ENCODE data around the gene TNK2. TPM values are rescaled to one million over a fixed set of nuclear protein-coding genes. Genes with fewer than 3 reads are reported as not detected.

The TNK2 gene
- total RNA-seq, 1 donor from 2014 or later = 56.7 TPM

- no peaks in the 10 kb centered on the region for H3K9me3 ChIP-seq
- intact Hi-C loops (cut with DNase I) = no loop called here
- TF ChIP-seq CTCF (IDR thresholded peaks at IDR 0.05) = no peak
- ATAC-seq = no peak
- no peak overlapping the region for H3K27ac ChIP-seq
- no peaks in the 10 kb centered on the region for H3K27me3 ChIP-seq (ENCODE audit: low read depth)
- no peak for DNase-seq
- no peaks in the 10 kb centered on the region for H3K36me3 ChIP-seq
- no peak overlapping the region for H3K4me3 ChIP-seq
- H3K4me1 ChIP-seq = no peaks in the 10 kb centered on the region
These were observed 68.9 kb downstream of the TNK2 start for GRCh38 chr3:195839260-195840010.

GRCh38 chr3:195838714-195839113 is 69.6 kb downstream of the TNK2 start:
- Histone ChIP-seq H3K27ac (no peak overlapping the region), H3K4me3 (no peak overlapping the region), H3K27me3 (ENCODE audit: low read depth) (no peaks in the 10 kb centered on the region), H3K9me3 (no peaks in the 10 kb centered on the region), H3K36me3 (no peaks in the 10 kb centered on the region), H3K4me1 (no peaks in the 10 kb centered on the region)
- ATAC-seq (no peak), DNase-seq (no peak)
- intact Hi-C loops (cut with DNase I) = no loop called here
- TF ChIP-seq CTCF (IDR thresholded peaks at IDR 0.05) = no peak

- intact Hi-C loops (cut with DNase I) = no loop called here
- TF ChIP-seq CTCF (IDR thresholded peaks at IDR 0.05) = no peak
- Histone ChIP-seq H3K4me1 (no peaks in the 10 kb centered on the region), H3K9me3 (no peaks in the 10 kb centered on the region), H3K36me3 (no peaks in the 10 kb centered on the region), H3K27ac (no peak overlapping the region), H3K4me3 (no peak overlapping the region), H3K27me3 (ENCODE audit: low read depth) (no peaks in the 10 kb centered on the region)
- DNase-seq = no peak
- no peak for ATAC-seq
These were observed 71.7 kb downstream of the TNK2 start for GRCh38 chr3:195836476-195837135.

- no peak overlapping the region for H3K27ac ChIP-seq
- H3K27me3 ChIP-seq (ENCODE audit: low read depth) = no peaks in the 10 kb centered on the region
- no peak for TF ChIP-seq CTCF (IDR thresholded peaks at IDR 0.05)
- H3K9me3 ChIP-seq = no peaks in the 10 kb centered on the region
- intact Hi-C loops (cut with DNase I) = no loop called here
- no peak overlapping the region for H3K4me3 ChIP-seq
- DNase-seq = no peak
- no peaks in the 10 kb centered on the region for H3K36me3 ChIP-seq
- H3K4me1 ChIP-seq = no peaks in the 10 kb centered on the region
- ATAC-seq = no peak
These were observed 72.6 kb downstream of the TNK2 start for GRCh38 chr3:195835791-195836190.

- Histone ChIP-seq H3K4me3 (no peak overlapping the region), H3K36me3 (no peaks in the 10 kb centered on the region), H3K27ac (no peak overlapping the region), H3K9me3 (no peaks in the 10 kb centered on the region), H3K4me1 (no peaks in the 10 kb centered on the region), H3K27me3 (ENCODE audit: low read depth) (no peaks in the 10 kb centered on the region)
- DNase-seq (no peak), ATAC-seq (no peak)
- intact Hi-C loops (cut with DNase I) = no loop called here
- no peak for TF ChIP-seq CTCF (IDR thresholded peaks at IDR 0.05)
These were observed 73.4 kb downstream of the TNK2 start for GRCh38 chr3:195834675-195835583.

Data from lower lobe of right lung (tissue), 2 donors.